HEK293 (cell line): ENCODE results near the gene CDK5R1.

Experiments
- CTCF ChIA-PET: fragments of 350-600 bp; formaldehyde crosslinking; extraction: SDS; loops from one replicate; lab custom pipeline; 2021; ENCODE audit warnings: antibody characterized with exemption; lab: Yijun Ruan, JAX
- POLR2A ChIA-PET: fragments of 300-600 bp; formaldehyde crosslinking; extraction: SDS; loops from one replicate; lab custom pipeline; 2020; ENCODE audit warnings: antibody characterized with exemption, inconsistent platforms; lab: Yijun Ruan, JAX
- H3K27ac ChIP-seq: fragments of 200-500 bp; sonication (Bioruptor generic); 2 replicates; pipeline ENCODE4 v1.5.1; 2014; ENCODE audit warnings: low read depth, low read length, control low read depth, inconsistent platforms; ENCODE audit errors: extremely low read depth
- H3K36me3 ChIP-seq, 2 experiments: fragments of 200-500 bp in 1 of 2; sonication (Bioruptor generic) in 1 of 2; 1 replicate in 1 of 2; 2 replicates in 1 of 2; pipeline ENCODE4 v1.5.1; 2014 to 2017; ENCODE audit warnings: inconsistent platforms in 2 of 2, low read length in 2 of 2; ENCODE audit not compliant: control insufficient read depth in 2 of 2, insufficient read depth in 1 of 2
- H3K4me1 ChIP-seq: fragments of 200-500 bp; sonication (Bioruptor generic); 2 replicates; pipeline ENCODE4 v1.5.1; 2014; ENCODE audit warnings: mild to moderate bottlenecking, low read length, inconsistent platforms; ENCODE audit not compliant: control insufficient read depth, insufficient read depth
- H3K4me3 ChIP-seq: 2 replicates; pipeline ENCODE4 v1.5.1; 2011; ENCODE audit warnings: low read depth, mild to moderate bottlenecking, control low read depth, low read length, moderate library complexity
- H3K9me3 ChIP-seq: fragments of 200-500 bp; sonication (Bioruptor generic); 2 replicates; pipeline ENCODE4 v1.5.1; 2014; ENCODE audit warnings: low read depth, low read length, inconsistent platforms; ENCODE audit not compliant: control insufficient read depth, insufficient read depth
- KLF1 ChIP-seq: fragments of 450-650 bp; formaldehyde crosslinking; IDR thresholded peaks from 2 replicates; pipeline ENCODE4 v1.5.1; 2016; ENCODE audit warnings: missing biosample characterization, missing genetic modification characterization
- OVOL3 ChIP-seq: fragments of 450-650 bp; formaldehyde crosslinking; IDR thresholded peaks from 2 replicates; pipeline ENCODE4 v1.5.1; 2016; ENCODE audit warnings: missing biosample characterization, missing genetic modification characterization
- REST ChIP-seq: fragments of 450-650 bp; formaldehyde crosslinking; IDR thresholded peaks from 2 replicates; pipeline ENCODE4 v1.5.1; 2016; ENCODE audit warnings: missing biosample characterization, missing genetic modification characterization
- TRIM28 ChIP-seq: IDR thresholded peaks from 2 replicates; pipeline ENCODE4 v1.6.1; 2011; ENCODE audit warnings: low read length, control low read depth, borderline replicate concordance
- ZBTB48 ChIP-seq: fragments of 450-650 bp; formaldehyde crosslinking; IDR thresholded peaks from 2 replicates; pipeline ENCODE4 v1.5.1; 2016; ENCODE audit warnings: missing biosample characterization, missing genetic modification characterization
- ZBTB6 ChIP-seq: fragments of 450-650 bp; formaldehyde crosslinking; IDR thresholded peaks from 2 replicates; pipeline ENCODE4 v1.5.1; 2017; ENCODE audit warnings: missing biosample characterization, missing genetic modification characterization
- ZFHX2 ChIP-seq: fragments of 450-650 bp; formaldehyde crosslinking; conservative IDR thresholded peaks from 2 replicates; pipeline ENCODE4 v1.5.1; 2016; ENCODE audit warnings: missing biosample characterization, missing genetic modification characterization
- ZIC2 ChIP-seq: fragments of 450-650 bp; formaldehyde crosslinking; IDR thresholded peaks from 2 replicates; pipeline ENCODE4 v1.5.1; 2016; ENCODE audit warnings: missing biosample characterization, missing genetic modification characterization
- ZNF121 ChIP-seq: fragments of 450-650 bp; formaldehyde crosslinking; IDR thresholded peaks from 2 replicates; pipeline ENCODE4 v1.5.1; 2016; ENCODE audit warnings: missing biosample characterization, missing genetic modification characterization
- ZNF132 ChIP-seq: fragments of 450-650 bp; formaldehyde crosslinking; IDR thresholded peaks from 2 replicates; pipeline ENCODE4 v1.5.1; 2017; ENCODE audit warnings: missing biosample characterization, missing genetic modification characterization, borderline replicate concordance
- ZNF157 ChIP-seq: fragments of 450-650 bp; formaldehyde crosslinking; IDR thresholded peaks from 2 replicates; pipeline ENCODE4 v1.5.1; 2016; ENCODE audit warnings: missing biosample characterization, missing genetic modification characterization
- ZNF18 ChIP-seq: fragments of 450-650 bp; formaldehyde crosslinking; IDR thresholded peaks from 2 replicates; pipeline ENCODE4 v1.5.1; 2016; ENCODE audit warnings: missing biosample characterization, missing genetic modification characterization
- ZNF184 ChIP-seq: fragments of 450-650 bp; IDR thresholded peaks from 2 replicates; pipeline ENCODE4 v1.5.1; 2018; ENCODE audit warnings: missing biosample characterization, mild to moderate bottlenecking, missing genetic modification characterization
- ZNF214 ChIP-seq: fragments of 450-650 bp; formaldehyde crosslinking; IDR thresholded peaks from 2 replicates; pipeline ENCODE4 v1.5.1; 2017; ENCODE audit warnings: missing biosample characterization, mild to moderate bottlenecking, missing genetic modification characterization, borderline replicate concordance
- ZNF362 ChIP-seq: fragments of 450-650 bp; formaldehyde crosslinking; IDR thresholded peaks from 2 replicates; pipeline ENCODE4 v1.5.1; 2016; ENCODE audit warnings: missing biosample characterization, missing genetic modification characterization
- ZNF501 ChIP-seq: fragments of 450-650 bp; formaldehyde crosslinking; IDR thresholded peaks from 2 replicates; pipeline ENCODE4 v1.5.1; 2016; ENCODE audit warnings: missing biosample characterization, missing genetic modification characterization
- ZNF571 ChIP-seq: fragments of 450-650 bp; formaldehyde crosslinking; IDR thresholded peaks from 2 replicates; pipeline ENCODE4 v1.5.0; 2017; ENCODE audit warnings: missing biosample characterization, missing genetic modification characterization
- ZNF639 ChIP-seq: fragments of 450-650 bp; formaldehyde crosslinking; IDR thresholded peaks from 2 replicates; pipeline ENCODE4 v1.5.1; 2016; ENCODE audit warnings: missing biosample characterization, missing genetic modification characterization
- ZNF664 ChIP-seq: fragments of 450-650 bp; formaldehyde crosslinking; IDR thresholded peaks from 2 replicates; pipeline ENCODE4 v1.5.1; 2016; ENCODE audit warnings: missing biosample characterization, missing genetic modification characterization
- ZNF76 ChIP-seq: fragments of 450-650 bp; formaldehyde crosslinking; IDR thresholded peaks from 2 replicates; pipeline ENCODE4; 2016; ENCODE audit warnings: low read depth, missing biosample characterization, missing genetic modification characterization, borderline replicate concordance
- ZSCAN18 ChIP-seq: fragments of 450-650 bp; formaldehyde crosslinking; IDR thresholded peaks from 2 replicates; pipeline ENCODE4 v1.5.1; 2016; ENCODE audit warnings: missing biosample characterization, missing genetic modification characterization
- ZSCAN23 ChIP-seq: fragments of 450-650 bp; formaldehyde crosslinking; IDR thresholded peaks from 2 replicates; pipeline ENCODE4 v1.5.1; 2016; ENCODE audit warnings: missing biosample characterization, missing genetic modification characterization
- ZSCAN30 ChIP-seq: fragments of 450-650 bp; IDR thresholded peaks from 2 replicates; pipeline ENCODE4 v1.5.1; 2018; ENCODE audit warnings: missing biosample characterization, mild to moderate bottlenecking, missing genetic modification characterization, moderate library complexity
- ZXDB ChIP-seq: fragments of 450-650 bp; formaldehyde crosslinking; IDR thresholded peaks from 2 replicates; pipeline ENCODE4 v1.5.1; 2016; ENCODE audit warnings: missing biosample characterization, missing genetic modification characterization

Gene CDK5R1

GRCh38 chr17:32513579-32513978, 26.8 kb downstream of the CDK5R1 start:
- POLR2A ChIA-PET: interaction anchor here (0.9 kb wide), 1 partner anchor 21 kb away, joined by 3 read pairs; no protein-coding TSS in a partner anchor

GRCh38 chr17:32514606-32515005, 27.8 kb downstream of the CDK5R1 start:
- POLR2A ChIA-PET: no interaction called here
- H3K36me3 ChIP-seq: no peaks in the 10 kb centered on the region
- no peaks in the 10 kb centered on the region for H3K9me3 ChIP-seq
- no peak overlapping the region for H3K27ac ChIP-seq
- no peak overlapping the region for H3K4me3 ChIP-seq
- CTCF ChIA-PET: no interaction called here
- H3K4me1 ChIP-seq: peaks cover 12% of the 10 kb centered on the region
- no peak for TF ChIP-seq KLF1
- no peak for TF ChIP-seq ZNF571 (tag by site-specific recombination)
- TF ChIP-seq ZNF184 (tag by site-specific recombination): no peak
- no peak for TF ChIP-seq ZNF18
- TF ChIP-seq ZBTB48 (tag by site-specific recombination): no peak
- no peak for TF ChIP-seq ZNF639 (tag by site-specific recombination)
- TF ChIP-seq ZNF214 (tag by site-specific recombination): no peak
- no peak for TF ChIP-seq ZXDB
- no peak for TF ChIP-seq ZSCAN23 (tag by site-specific recombination)

More at GRCh38 chr17:32513579-32513978, 26.8 kb downstream of the CDK5R1 start:
- CTCF ChIA-PET: interaction anchor here (0.7 to 1.5 kb wide), 3 partner anchors 16 to 953 kb away, joined by 3 to 8 read pairs (median 6); no protein-coding TSS in a partner anchor
- H3K4me1 ChIP-seq: peaks cover 7% of the 10 kb centered on the region
- H3K9me3 ChIP-seq: no peaks in the 10 kb centered on the region
- no peak for TF ChIP-seq ZNF76 (tag by site-specific recombination)
- TF ChIP-seq ZNF664 (tag by site-specific recombination): no peak
- TF ChIP-seq ZNF501: no peak
- no peak for TF ChIP-seq REST (tag by site-specific recombination)
- no peak for TF ChIP-seq ZNF362
- TF ChIP-seq TRIM28: no peak
- no peak for TF ChIP-seq ZNF121 (tag by site-specific recombination)
- TF ChIP-seq ZSCAN30 (tag by site-specific recombination): no peak
- no peak for TF ChIP-seq OVOL3 (tag by site-specific recombination)
- no peak for TF ChIP-seq ZNF157 (tag by site-specific recombination)
- no peak for TF ChIP-seq ZSCAN23 (tag by site-specific recombination)
- no peak for TF ChIP-seq ZBTB6
- no peak for TF ChIP-seq ZSCAN18
- no peak for TF ChIP-seq ZIC2 (tag by site-specific recombination)
- TF ChIP-seq ZNF132: no peak
- TF ChIP-seq ZFHX2 (tag by site-specific recombination): no peak
- TF ChIP-seq, all 188 proteins: peak for 0
- Histone ChIP-seq H3K36me3 (no peaks in the 10 kb centered on the region), H3K27ac (no peak overlapping the region), H3K4me3 (no peak overlapping the region)
